Stimulated activated naive CD8-positive, alpha-beta T cell treated with anti-CD3 and anti-CD28 coated beads, Interleukin-15, amount 100 ng/mL, for 72 hours (primary cell): ENCODE data around the gene SLC7A6OS.

Experiments used
- ATAC-seq: fragments of 150-1000 bp; cut with Tn5 transposase; 2 replicates; pipeline ENCODE4 v1.10.0; 2021; ENCODE audit warnings: mild to moderate bottlenecking, moderate library complexity
- DNase-seq, 2 donors: peaks; one replicate each; pipeline ENCODE4 v3.0.0; 2021 to 2022
- H3K27ac Mint-ChIP-seq, 2 donors: one replicate each; pipeline ENCODE4 v1.8.0; 2022; ENCODE audit warnings: mild to moderate bottlenecking in 2 of 2, mixed read lengths in 2 of 2, moderate library complexity in 2 of 2
- H3K27me3 Mint-ChIP-seq: one replicate; pipeline ENCODE4 v1.8.0; 2022; ENCODE audit warnings: mixed read lengths
- H3K4me1 Mint-ChIP-seq: one replicate; pipeline ENCODE4 v1.8.0; 2022; ENCODE audit warnings: mild to moderate bottlenecking, mixed read lengths
- H3K4me3 Mint-ChIP-seq, 2 donors: one replicate each; pipeline ENCODE4 v1.8.0; 2022; ENCODE audit warnings: mild to moderate bottlenecking in 2 of 2, mixed read lengths in 2 of 2, moderate library complexity in 1 of 2
- H3K9me3 Mint-ChIP-seq, 2 donors: one replicate each; pipeline ENCODE4 v1.8.0; 2022; ENCODE audit warnings: mixed read lengths in 2 of 2

SLC7A6OS gene

GRCh38 chr16:68264128-68265077 is 46.3 kb downstream of the SLC7A6OS start, which contains the start of gene SLC7A6:
Gene SLC7A6 (plus strand): TSS chr16:68264526. CDS start chr16:68274727, 10,201 bp downstream.
- H3K4me3 Mint-ChIP-seq = peak within 1 kb of the TSS; percentile 87 to 95
- peaks cover 67% of the 10 kb centered on the region for H3K4me1 Mint-ChIP-seq
- no peaks in the 10 kb centered on the region for H3K9me3 Mint-ChIP-seq
- peak within 1 kb of the TSS; percentile 95 to 96 for H3K27ac Mint-ChIP-seq
- DNase-seq (peak; percentile 92), ATAC-seq (peak; percentile 81)
- no peaks in the 10 kb centered on the region for H3K27me3 Mint-ChIP-seq

- peaks cover 60% of the 10 kb centered on the region for H3K4me1 Mint-ChIP-seq
- H3K27me3 Mint-ChIP-seq = no peaks in the 10 kb centered on the region
- DNase-seq = no peak
- ATAC-seq = no peak
- peak overlapping the region; percentile 91 to 96 for H3K27ac Mint-ChIP-seq
- H3K4me3 Mint-ChIP-seq = peak overlapping the region; percentile 86 to 95
- no peaks in the 10 kb centered on the region for H3K9me3 Mint-ChIP-seq
Observed at GRCh38 chr16:68263559-68264127, 47.1 kb downstream of the SLC7A6OS start.

- DNase-seq = no peak
- H3K4me3 Mint-ChIP-seq = no peak overlapping the region
- no peaks in the 10 kb centered on the region for H3K27me3 Mint-ChIP-seq
- H3K27ac Mint-ChIP-seq = no peak overlapping the region
- H3K9me3 Mint-ChIP-seq = no peaks in the 10 kb centered on the region
- H3K4me1 Mint-ChIP-seq = peaks cover 33% of the 10 kb centered on the region
- no peak for ATAC-seq
Observed at GRCh38 chr16:68259007-68259825, 51.5 kb downstream of the SLC7A6OS start.

- no peaks in the 10 kb centered on the region for H3K9me3 Mint-ChIP-seq
Observed at GRCh38 chr16:68257906-68258800, 52.6 kb downstream of the SLC7A6OS start.

GRCh38 chr16:68257251-68257905 is 53.4 kb downstream of the SLC7A6OS start:
- Mint-ChIP-seq H3K4me1 (peaks cover 19% of the 10 kb centered on the region), H3K4me3 (no peak overlapping the region), H3K27me3 (no peaks in the 10 kb centered on the region), H3K27ac (peak overlapping the region in 1 of 2 donors; percentile 82), H3K9me3 (no peaks in the 10 kb centered on the region)
- no peak for ATAC-seq
- DNase-seq = no peak

More at GRCh38 chr16:68257906-68258800, 52.6 kb downstream of the SLC7A6OS start:
- no peak for ATAC-seq
- DNase-seq = no peak
- Mint-ChIP-seq H3K27ac (peak overlapping the region in 1 of 2 donors; percentile 82), H3K4me1 (peaks cover 25% of the 10 kb centered on the region), H3K27me3 (no peaks in the 10 kb centered on the region), H3K4me3 (no peak overlapping the region)

- ATAC-seq = no peak
- H3K9me3 Mint-ChIP-seq = no peaks in the 10 kb centered on the region
- H3K4me1 Mint-ChIP-seq = peaks cover 5% of the 10 kb centered on the region
- DNase-seq = no peak
- no peak overlapping the region for H3K27ac Mint-ChIP-seq
- no peaks in the 10 kb centered on the region for H3K27me3 Mint-ChIP-seq
- no peak overlapping the region for H3K4me3 Mint-ChIP-seq
Observed at GRCh38 chr16:68255712-68256111, 55.0 kb downstream of the SLC7A6OS start.

GRCh38 chr16:68253721-68254120 is 57.0 kb downstream of the SLC7A6OS start:
- H3K9me3 Mint-ChIP-seq = no peaks in the 10 kb centered on the region
- DNase-seq (no peak), ATAC-seq (no peak)
- peak overlapping the region in 1 of 2 donors; percentile 63 for H3K27ac Mint-ChIP-seq
- H3K27me3 Mint-ChIP-seq = no peaks in the 10 kb centered on the region
- H3K4me1 Mint-ChIP-seq = peaks cover 5% of the 10 kb centered on the region
- no peak overlapping the region for H3K4me3 Mint-ChIP-seq

- H3K27ac Mint-ChIP-seq = no peak overlapping the region
- H3K9me3 Mint-ChIP-seq = no peaks in the 10 kb centered on the region
- H3K4me3 Mint-ChIP-seq = no peak overlapping the region
- no peak for ATAC-seq
- peaks cover 11% of the 10 kb centered on the region for H3K4me1 Mint-ChIP-seq
- no peak for DNase-seq
- H3K27me3 Mint-ChIP-seq = no peaks in the 10 kb centered on the region
Observed at GRCh38 chr16:68252383-68252782, 58.4 kb downstream of the SLC7A6OS start.

GRCh38 chr16:68251832-68252231 is 58.9 kb downstream of the SLC7A6OS start:
- Mint-ChIP-seq H3K27me3 (no peaks in the 10 kb centered on the region), H3K27ac (no peak overlapping the region), H3K4me1 (peaks cover 14% of the 10 kb centered on the region), H3K4me3 (no peak overlapping the region), H3K9me3 (no peaks in the 10 kb centered on the region)
- DNase-seq = no peak
- no peak for ATAC-seq

- Mint-ChIP-seq H3K27ac (no peak overlapping the region), H3K4me1 (peaks cover 22% of the 10 kb centered on the region), H3K27me3 (no peaks in the 10 kb centered on the region), H3K4me3 (no peak overlapping the region), H3K9me3 (no peaks in the 10 kb centered on the region)
- ATAC-seq = no peak
- DNase-seq = no peak
Observed at GRCh38 chr16:68250951-68251350, 59.8 kb downstream of the SLC7A6OS start.

GRCh38 chr16:68249371-68249770 is 61.4 kb downstream of the SLC7A6OS start:
- H3K27me3 Mint-ChIP-seq = no peaks in the 10 kb centered on the region
- no peak overlapping the region for H3K4me3 Mint-ChIP-seq
- H3K27ac Mint-ChIP-seq = no peak overlapping the region

More at GRCh38 chr16:68249371-68249770, 61.4 kb downstream of the SLC7A6OS start:
- peaks cover 35% of the 10 kb centered on the region for H3K4me1 Mint-ChIP-seq
- H3K9me3 Mint-ChIP-seq = no peaks in the 10 kb centered on the region
- DNase-seq (no peak), ATAC-seq (no peak)
